GM18508 (cell line): ENCODE measurements around the gene BRSK1.

Experiments
- ATAC-seq: cut with Tn5 transposase; IDR thresholded peaks from one replicate; pipeline ENCODE4 v1.9.1; 2021; ENCODE audit warnings: moderate number of reproducible peaks; ENCODE audit not compliant: insufficient read depth, unreplicated experiment

BRSK1 gene

GRCh38 chr19:55270172-55270942 lies 13.4 kb upstream of the BRSK1 start:
- no peak for ATAC-seq

- ATAC-seq = no peak
These were observed 11.7 kb upstream of the BRSK1 start for GRCh38 chr19:55272142-55272541.

GRCh38 chr19:55273978-55274707 lies 9.7 kb upstream of the BRSK1 start:
- ATAC-seq = no peak

GRCh38 chr19:55275851-55276719 lies 7.7 kb upstream of the BRSK1 start:
- ATAC-seq = no peak

GRCh38 chr19:55276720-55277430 lies 6.9 kb upstream of the BRSK1 start:
- no peak for ATAC-seq

- ATAC-seq = no peak
These were observed 6.3 kb upstream of the BRSK1 start for GRCh38 chr19:55277494-55277893.

- no peak for ATAC-seq
These were observed 5.2 kb upstream of the BRSK1 start for GRCh38 chr19:55278391-55279135.

- no peak for ATAC-seq
These were observed 4.5 kb upstream of the BRSK1 start for GRCh38 chr19:55279340-55279739.

GRCh38 chr19:55279770-55280643 lies 3.8 kb upstream of the BRSK1 start, which contains the start of gene HSPBP1:
Gene HSPBP1, minus strand, starts transcription at chr19:55280110. Its CDS starts 502 bp downstream, at chr19:55279608.
- peak; percentile 48 for ATAC-seq

- ATAC-seq = no peak
These were observed 735 bp downstream of the BRSK1 start for GRCh38 chr19:55284405-55285058.

- ATAC-seq = no peak
These were observed 1.6 kb downstream of the BRSK1 start for GRCh38 chr19:55285229-55285890.

- no peak for ATAC-seq
These were observed 3.7 kb downstream of the BRSK1 start for GRCh38 chr19:55287361-55288079.

GRCh38 chr19:55289117-55289796 lies 5.5 kb downstream of the BRSK1 start:
- no peak for ATAC-seq

- ATAC-seq = no peak
These were observed 13.5 kb downstream of the BRSK1 start for GRCh38 chr19:55297267-55297666.

- ATAC-seq = no peak
These were observed 16.2 kb downstream of the BRSK1 start for GRCh38 chr19:55299991-55300390.

GRCh38 chr19:55300886-55301458 lies 17.2 kb downstream of the BRSK1 start:
- no peak for ATAC-seq
